Smooth muscle cell (in vitro differentiated cells): ENCODE data around the gene SLC19A1. TPM values are rescaled to one million over a fixed set of nuclear protein-coding genes. Genes with fewer than 3 reads are reported as not detected.

ENCODE experiments used
- DNase-seq: peaks from one replicate; lab custom pipeline; 2025; ENCODE audit not compliant: unreplicated experiment; lab: John Stamatoyannopoulos, UW
- H2AFZ ChIP-seq: fragments of 200-600 bp; sonication (generic); 2 replicates; pipeline ENCODE4 v1.6.0; 2016; ENCODE audit warnings: antibody characterized with exemption, low read depth, mild to moderate bottlenecking
- H3F3A ChIP-seq: fragments of 200-600 bp; sonication (generic); 2 replicates; pipeline ENCODE4 v1.6.0; 2017; ENCODE audit warnings: antibody characterized with exemption, low read depth
- H3K27ac ChIP-seq: fragments of 200-600 bp; sonication (generic); 2 replicates; pipeline ENCODE4 v1.5.1; 2016; ENCODE audit warnings: low read depth, mild to moderate bottlenecking
- H3K27me3 ChIP-seq: fragments of 200-600 bp; sonication (generic); 2 replicates; pipeline ENCODE4 v1.6.1; 2016; ENCODE audit warnings: low read depth, mild to moderate bottlenecking
- H3K36me3 ChIP-seq: fragments of 200-600 bp; sonication (generic); 2 replicates; pipeline ENCODE4 v1.5.1; 2016; ENCODE audit warnings: low read depth
- H3K4me1 ChIP-seq: fragments of 200-600 bp; sonication (generic); 2 replicates; pipeline ENCODE4 v1.5.1; 2016; ENCODE audit warnings: low read depth
- H3K4me2 ChIP-seq: fragments of 200-600 bp; sonication (generic); 2 replicates; pipeline ENCODE4 v1.6.0; 2016; ENCODE audit warnings: mild to moderate bottlenecking
- H3K4me3 ChIP-seq: fragments of 200-600 bp; sonication (generic); 2 replicates; pipeline ENCODE4 v1.5.1; 2016; ENCODE audit warnings: mild to moderate bottlenecking
- H3K79me2 ChIP-seq: fragments of 200-600 bp; sonication (generic); 2 replicates; pipeline ENCODE4 v1.6.0; 2016; ENCODE audit warnings: low read depth, mild to moderate bottlenecking
- H3K9ac ChIP-seq: fragments of 200-600 bp; sonication (generic); 2 replicates; pipeline ENCODE4 v1.6.0; 2016; ENCODE audit warnings: low read depth
- H3K9me3 ChIP-seq: fragments of 200-600 bp; sonication (generic); replicated peaks from 2 replicates; pipeline ENCODE4 v1.5.1; 2016; ENCODE audit warnings: low read depth
- H4K20me1 ChIP-seq: fragments of 200-600 bp; sonication (generic); 2 replicates; pipeline ENCODE4 v1.6.0; 2016; ENCODE audit warnings: low read depth
- WGBS: methylation state at CpG from one replicate; pipeline ENCODE4 v1.1.7; 2016; ENCODE audit warnings: low lambda C conversion rate; 5-methylcytosine and 5-hydroxymethylcytosine counted together
- polyA plus RNA-seq: library from polyadenylated mRNA; unstranded; fragments of >200 nt; fragmentation: Nextera tagmentation; extraction: Ambion mirVana; gene quantifications from 2 replicates; pipeline ENCODE4 v1.2.1, GENCODE V29; 2016
- total RNA-seq: library from RNA; depleted of rRNA; stranded (reverse); fragments of >200 nt; gene quantifications from 2 replicates; pipeline ENCODE4 v1.2.3, GENCODE V29; 2014
- TF ChIP-seq, protein P1 (sequence below): fragments of 200-600 bp; sonication (generic); IDR thresholded peaks from 2 replicates; pipeline ENCODE4 v1.5.1; 2017; ENCODE audit warnings: borderline replicate concordance, mild to moderate bottlenecking, antibody characterized with exemption; ENCODE audit not compliant: insufficient read depth, poor library complexity, severe bottlenecking

SLC19A1 gene
- total and polyA plus RNA-seq, 2 experiments from 2014 or later, result 2.3 to 33.2 TPM

- Histone ChIP-seq H3K4me2 (no peak overlapping the region), H3K9me3 (no peaks in the 10 kb centered on the region), H3K4me1 (no peaks in the 10 kb centered on the region), H3K27me3 (no peaks in the 10 kb centered on the region), H3K27ac (no peak overlapping the region), H4K20me1 (peaks cover 99% of the 10 kb centered on the region), H3K79me2 (peaks cover 98% of the 10 kb centered on the region), H3F3A (peaks cover 11% of the 10 kb centered on the region), H3K4me3 (no peak overlapping the region), H3K36me3 (peaks cover 6% of the 10 kb centered on the region), H2AFZ (no peak overlapping the region), H3K9ac (no peak overlapping the region)
- no peak for DNase-seq
- TF ChIP-seq, protein P1, sequence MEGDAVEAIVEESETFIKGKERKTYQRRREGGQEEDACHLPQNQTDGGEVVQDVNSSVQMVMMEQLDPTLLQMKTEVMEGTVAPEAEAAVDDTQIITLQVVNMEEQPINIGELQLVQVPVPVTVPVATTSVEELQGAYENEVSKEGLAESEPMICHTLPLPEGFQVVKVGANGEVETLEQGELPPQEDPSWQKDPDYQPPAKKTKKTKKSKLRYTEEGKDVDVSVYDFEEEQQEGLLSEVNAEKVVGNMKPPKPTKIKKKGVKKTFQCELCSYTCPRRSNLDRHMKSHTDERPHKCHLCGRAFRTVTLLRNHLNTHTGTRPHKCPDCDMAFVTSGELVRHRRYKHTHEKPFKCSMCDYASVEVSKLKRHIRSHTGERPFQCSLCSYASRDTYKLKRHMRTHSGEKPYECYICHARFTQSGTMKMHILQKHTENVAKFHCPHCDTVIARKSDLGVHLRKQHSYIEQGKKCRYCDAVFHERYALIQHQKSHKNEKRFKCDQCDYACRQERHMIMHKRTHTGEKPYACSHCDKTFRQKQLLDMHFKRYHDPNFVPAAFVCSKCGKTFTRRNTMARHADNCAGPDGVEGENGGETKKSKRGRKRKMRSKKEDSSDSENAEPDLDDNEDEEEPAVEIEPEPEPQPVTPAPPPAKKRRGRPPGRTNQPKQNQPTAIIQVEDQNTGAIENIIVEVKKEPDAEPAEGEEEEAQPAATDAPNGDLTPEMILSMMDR, result no peak
- WGBS, result 75% methylated on average over 6 of the region's 9 CpGs
Measured at GRCh38 chr21:45457832-45458172, 84.4 kb downstream of the SLC19A1 start.

GRCh38 chr21:45457161-45457831 is 84.9 kb downstream of the SLC19A1 start:
- peaks cover 4% of the 10 kb centered on the region for H3K36me3 ChIP-seq
- TF ChIP-seq, protein P1, result no peak
- H3F3A ChIP-seq, result peaks cover 16% of the 10 kb centered on the region
- H3K9ac ChIP-seq, result no peak overlapping the region
- no peak for DNase-seq
- WGBS, result 94% methylated on average over 25 of the region's 25 CpGs
- no peaks in the 10 kb centered on the region for H3K9me3 ChIP-seq
- H3K4me1 ChIP-seq, result no peaks in the 10 kb centered on the region
- H4K20me1 ChIP-seq, result peaks cover 100% of the 10 kb centered on the region
- H3K27me3 ChIP-seq, result no peaks in the 10 kb centered on the region
- H2AFZ ChIP-seq, result no peak overlapping the region
- H3K79me2 ChIP-seq, result peaks cover 98% of the 10 kb centered on the region
- H3K4me2 ChIP-seq, result no peak overlapping the region
- H3K27ac ChIP-seq, result no peak overlapping the region
- no peak overlapping the region for H3K4me3 ChIP-seq

- Histone ChIP-seq H3K36me3 (no peaks in the 10 kb centered on the region), H4K20me1 (peaks cover 100% of the 10 kb centered on the region), H3K27me3 (no peaks in the 10 kb centered on the region), H2AFZ (no peak overlapping the region), H3F3A (peaks cover 20% of the 10 kb centered on the region), H3K9ac (no peak overlapping the region), H3K79me2 (peaks cover 98% of the 10 kb centered on the region), H3K27ac (no peak overlapping the region), H3K4me3 (no peak overlapping the region), H3K4me1 (no peaks in the 10 kb centered on the region), H3K4me2 (no peak overlapping the region), H3K9me3 (no peaks in the 10 kb centered on the region)
- DNase-seq, result no peak
- TF ChIP-seq, protein P1, result no peak
- WGBS, result 95% methylated on average over 24 of the region's 38 CpGs
Measured at GRCh38 chr21:45456584-45457160, 85.6 kb downstream of the SLC19A1 start.
